IMR-90 (cell line): ENCODE data around the gene ISCA2. TPM values are rescaled to one million over a fixed set of nuclear protein-coding genes. Genes with fewer than 3 reads are reported as not detected.

Source experiments
- ATAC-seq: fragments of 200-7000 bp; cut with Tn5 transposase; 2 replicates; pipeline ENCODE4 v1.9.1; 2020; ENCODE audit warnings: low read depth, mild to moderate bottlenecking, moderate library complexity
- Bru-seq: library from RNA; stranded (reverse); fragments of 400-500 nt; gene quantifications from one replicate; lab custom pipeline; 2021; lab: Mats Ljungman, UMichigan
- BruChase-seq, 2 experiments: library from RNA; stranded (reverse); fragments of 400-500 nt; gene quantifications; one replicate each; lab custom pipeline; 2021; lab: Mats Ljungman, UMichigan
- BruUV-seq: library from RNA; stranded (reverse); fragments of 400-500 nt; replicated peaks from 2 replicates; lab custom pipeline; 2021; lab: Mats Ljungman, UMichigan
- CTCF ChIA-PET: fragments of 300-600 bp; formaldehyde crosslinking; extraction: SDS; loops from one replicate; lab custom pipeline; 2021; ENCODE audit warnings: antibody characterized with exemption; lab: Yijun Ruan, JAX
- POLR2A ChIA-PET: fragments of 300-600 bp; sonication (Branson Sonifier 250); formaldehyde crosslinking; loops from one replicate; lab custom pipeline; 2022; ENCODE audit warnings: antibody characterized with exemption; ENCODE audit not compliant: unreplicated experiment; lab: Charles Lee
- DNase-seq: peaks from one replicate; pipeline ENCODE4 v3.0.0; 2013
- H2AFZ ChIP-seq: replicated peaks from 2 replicates; pipeline ENCODE3; 2013; ENCODE audit warnings: low read length, mild to moderate bottlenecking; ENCODE audit not compliant: poor library complexity
- H2AK5ac ChIP-seq: 2 replicates; pipeline ENCODE4 v1.6.1; 2013; ENCODE audit warnings: low read depth, low read length, inconsistent platforms
- H2AK9ac ChIP-seq: replicated peaks from 2 replicates; pipeline ENCODE3; 2013; ENCODE audit warnings: mild to moderate bottlenecking, low read depth, low read length, moderate library complexity; ENCODE audit not compliant: poor library complexity
- H2BK120ac ChIP-seq: 2 replicates; pipeline ENCODE4 v1.6.1; 2013; ENCODE audit warnings: low read depth, low read length, inconsistent platforms
- H2BK15ac ChIP-seq: 3 replicates; pipeline ENCODE4 v1.6.1; 2013; ENCODE audit warnings: low read depth, low read length, inconsistent platforms
- H2BK20ac ChIP-seq: 2 replicates; pipeline ENCODE4 v1.6.1; 2013; ENCODE audit warnings: low read depth, mild to moderate bottlenecking, inconsistent platforms, low read length, moderate library complexity
- H2BK5ac ChIP-seq: 2 replicates; pipeline ENCODE4 v1.6.1; 2013; ENCODE audit warnings: mild to moderate bottlenecking, low read depth, low read length, inconsistent platforms; ENCODE audit not compliant: poor library complexity, severe bottlenecking
- H3K14ac ChIP-seq: replicated peaks from 2 replicates; pipeline ENCODE4 v1.6.1; 2013; ENCODE audit warnings: low read depth, low read length, inconsistent platforms
- H3K18ac ChIP-seq: 2 replicates; pipeline ENCODE4 v1.6.1; 2013; ENCODE audit warnings: low read depth, low read length, control low read depth
- H3K23ac ChIP-seq: 2 replicates; pipeline ENCODE4 v1.6.1; 2013; ENCODE audit warnings: low read depth, low read length, inconsistent platforms
- H3K27ac ChIP-seq: 2 replicates; pipeline ENCODE4 v1.5.1; 2013; ENCODE audit warnings: mild to moderate bottlenecking, control low read depth, low read length; ENCODE audit not compliant: insufficient read depth
- H3K27me3 ChIP-seq: 2 replicates; pipeline ENCODE4 v1.6.1; 2013; ENCODE audit warnings: low read length; ENCODE audit not compliant: control insufficient read depth, insufficient read depth
- H3K36me3 ChIP-seq: 2 replicates; pipeline ENCODE4 v1.6.1; 2013; ENCODE audit warnings: low read length, mixed read lengths; ENCODE audit not compliant: control insufficient read depth, insufficient read depth
- H3K4ac ChIP-seq: 2 replicates; pipeline ENCODE4 v1.6.1; 2013; ENCODE audit warnings: low read depth, low read length, inconsistent platforms
- H3K4me1 ChIP-seq: 2 replicates; pipeline ENCODE4 v1.6.1; 2013; ENCODE audit warnings: low read length, mixed read lengths; ENCODE audit not compliant: control insufficient read depth, insufficient read depth
- H3K4me2 ChIP-seq: 2 replicates; pipeline ENCODE4 v1.6.1; 2013; ENCODE audit warnings: low read depth, mild to moderate bottlenecking, control low read depth, low read length, moderate library complexity
- H3K4me3 ChIP-seq: 2 replicates; pipeline ENCODE4 v1.5.1; 2013; ENCODE audit warnings: low read depth, mild to moderate bottlenecking, control low read depth, low read length, moderate library complexity; ENCODE audit not compliant: insufficient read depth
- H3K56ac ChIP-seq: 2 replicates; pipeline ENCODE4 v1.6.1; 2013; ENCODE audit warnings: low read length, inconsistent platforms; ENCODE audit not compliant: insufficient read depth; ENCODE audit errors: extremely low read depth
- H3K79me1 ChIP-seq, 2 experiments: 2 replicates each; pipeline ENCODE4 v1.6.1; 2013; ENCODE audit warnings: low read length in 2 of 2, inconsistent platforms in 1 of 2, low read depth in 1 of 2
- H3K9ac ChIP-seq: 2 replicates; pipeline ENCODE4 v1.6.1; 2013; ENCODE audit warnings: low read depth, low read length, control low read depth
- H3K9me1 ChIP-seq: 2 replicates; pipeline ENCODE4 v1.6.1; 2013; ENCODE audit warnings: low read length, inconsistent platforms; ENCODE audit not compliant: insufficient read depth
- H3K9me3 ChIP-seq: 2 replicates; pipeline ENCODE4 v1.6.1; 2013; ENCODE audit warnings: low read length; ENCODE audit not compliant: control insufficient read depth, insufficient read depth
- H4K20me1 ChIP-seq: 2 replicates; pipeline ENCODE4 v1.6.1; 2013; ENCODE audit warnings: low read length, inconsistent platforms; ENCODE audit not compliant: insufficient read depth
- H4K5ac ChIP-seq: 2 replicates; pipeline ENCODE4 v1.6.1; 2013; ENCODE audit warnings: mild to moderate bottlenecking, low read depth, low read length, control low read depth
- H4K8ac ChIP-seq, 2 experiments: 2 replicates each; pipeline ENCODE4 v1.6.1; 2013; ENCODE audit warnings: low read depth in 2 of 2, low read length in 2 of 2, control low read depth in 1 of 2, inconsistent platforms in 1 of 2
- H4K91ac ChIP-seq: 2 replicates; pipeline ENCODE4 v1.6.1; 2013; ENCODE audit warnings: low read depth, low read length, inconsistent platforms; ENCODE audit not compliant: insufficient read depth
- BHLHE40 ChIP-seq: fragments of 150-350 bp; IDR thresholded peaks from 2 replicates; pipeline ENCODE4 v1.6.1; 2016; ENCODE audit warnings: mild to moderate bottlenecking, low read depth, low read length
- MAZ ChIP-seq: IDR thresholded peaks from 2 replicates; pipeline ENCODE4 v1.6.1; 2012; ENCODE audit warnings: low read depth, mild to moderate bottlenecking, low read length, improper control_type of control experiment, moderate library complexity, borderline replicate concordance
- NFE2L2 ChIP-seq: fragments of 150-350 bp; IDR thresholded peaks from 2 replicates; pipeline ENCODE4 v1.6.1; 2016; ENCODE audit warnings: low read depth, mild to moderate bottlenecking, low read length
- POLR2A ChIP-seq: IDR thresholded peaks from 2 replicates; pipeline ENCODE4 v1.6.1; 2012; ENCODE audit warnings: mild to moderate bottlenecking, low read depth, low read length
- RFX5 ChIP-seq: IDR thresholded peaks from 2 replicates; pipeline ENCODE4 v1.8.0; 2012; ENCODE audit warnings: low read depth, mild to moderate bottlenecking, low read length, moderate library complexity
- WGBS, 2 experiments: methylation state at CpG; one replicate each; pipeline versions ENCODE4 v1.1.5 to v1.1.7; 2013; ENCODE audit warnings: missing lambda C conversion rate in 2 of 2; ENCODE audit not compliant: insufficient read length in 1 of 2; ENCODE audit errors: extremely low coverage in 2 of 2; 5-methylcytosine and 5-hydroxymethylcytosine counted together
- dilution Hi-C: fragments of 300-500 bp; cut with HindIII; formaldehyde crosslinking; loops from one replicate; pipeline ENCODE4 v1.14.3; 2018; ENCODE audit warnings: low sequenced_read_pairs; ENCODE audit not compliant: unreplicated experiment
- in situ Hi-C: fragments of 300-500 bp; cut with MboI; formaldehyde crosslinking; loops from 3 replicates; pipeline ENCODE4 v1.14.3; 2019; ENCODE audit warnings: low sequenced_read_pairs, inconsistent platforms, mixed read lengths
- intact Hi-C: fragments of 100-400 bp; cut with micrococcal nuclease; formaldehyde crosslinking; loops from 2 replicates; pipeline ENCODE4 v1.10.0; 2022
- long read RNA-seq: library from polyadenylated mRNA; unstranded; transcript quantifications from one replicate; pipeline ENCODE4 v2.0.0, GENCODE V29; 2021; ENCODE audit not compliant: unreplicated experiment
- polyA plus RNA-seq, 3 experiments: library from polyadenylated mRNA; depleted of rRNA; stranded (reverse); fragments of >200 nt; gene quantifications; 2 replicates each; pipeline ENCODE4 v1.2.3, GENCODE V29; 2012; ENCODE audit warnings: low replicate concordance in 1 of 3
- total RNA-seq: library from RNA; depleted of rRNA; stranded (reverse); fragments of >200 nt; gene quantifications from 2 replicates; pipeline ENCODE4 v1.2.3, GENCODE V29; 2012; rRNA removed

Gene ISCA2
- total RNA-seq, result 5.4 and 9.2 TPM in 2 replicates
- polyA plus RNA-seq (2012; rRNA removed), result 25.7 and 25.8 TPM in 2 replicates
- polyA plus RNA-seq (2012; cell fraction: cytosol; rRNA removed), result 2.7 and 5.1 TPM in 2 replicates
- 1.3 and 5.5 TPM in 2 replicates for polyA plus RNA-seq (2012; cell fraction: nucleus; rRNA removed; ENCODE audit: low replicate concordance)
- percentile 59 among the genes with signal in this experiment for Bru-seq, nascent RNA
- percentile 51 among the genes with signal in this experiment for BruChase-seq, experiment 1, labeled RNA remaining after a 6-hour chase
- BruChase-seq, experiment 2, labeled RNA remaining after a 2-hour chase, result percentile 48 among the genes with signal in this experiment
- long read RNA-seq, transcript ISCA2-204 (4 exons, 2,626 nt), result major isoform, 28 of 35 reads
- long read RNA-seq, partial matches to known transcripts, result 1 of 35 reads
- long read RNA-seq, other reads (novel, unspliced or antisense), result 6 of 35 reads

GRCh38 chr14:74493343-74494261 lies at the start of gene ISCA2:
ISCA2 (plus strand) TSS chr14:74493765; CDS start chr14:74493775, 10 bp downstream.
- peak within 1 kb of the TSS; percentile 53 to 83 for H4K8ac ChIP-seq
- intact Hi-C loops (no loop called here), dilution Hi-C loops (no loop called here), in situ Hi-C loops (no loop called here)
- no peaks in the 10 kb centered on the region for H3K9me3 ChIP-seq
- H4K20me1 ChIP-seq, result peaks cover 3% of the 10 kb centered on the region; the same call in 1 of the 2 replicates
- peak; percentile 99 for DNase-seq
- no TSS peak for BruUV-seq
- peak within 1 kb of the TSS; percentile 84 for H3K4ac ChIP-seq
- peak within 1 kb of the TSS; percentile 89 for H3K23ac ChIP-seq
- peak within 1 kb of the TSS; percentile 91 for H3K14ac ChIP-seq
- peaks cover 2% of the 10 kb centered on the region; the same call in 1 of the 2 replicates for H3K36me3 ChIP-seq
- H2AK9ac ChIP-seq, result peak within 1 kb of the TSS; percentile 89
- peak within 1 kb of the TSS; percentile 44 for H2AK5ac ChIP-seq
- H2BK120ac ChIP-seq, result no peak within 1 kb of the TSS; the same call in 1 of the 2 replicates
- H3K4me1 ChIP-seq, result peaks cover 7% of the 10 kb centered on the region
- no peak within 1 kb of the TSS for H2BK15ac ChIP-seq
- no peak within 1 kb of the TSS for H2BK20ac ChIP-seq
- ATAC-seq, result peak; percentile 93
- H2AFZ ChIP-seq, result peak within 1 kb of the TSS; percentile 94
- H3K27ac ChIP-seq, result peak within 1 kb of the TSS; percentile 72
- CTCF ChIA-PET, result interaction anchor here (1.1 kb wide), 1 partner anchor 8 kb away, joined by 4 read pairs; no protein-coding TSS in a partner anchor
- no peaks in the 10 kb centered on the region for H3K27me3 ChIP-seq
- H3K79me1 ChIP-seq, result peaks cover 34 to 47% of the 10 kb centered on the region in 2 experiments
- peak within 1 kb of the TSS; percentile 32; the same call in 1 of the 2 replicates for H4K5ac ChIP-seq
- H3K9ac ChIP-seq, result peak within 1 kb of the TSS; percentile 80
- peak within 1 kb of the TSS; percentile 85 for H4K91ac ChIP-seq
- peak within 1 kb of the TSS; percentile 16; the same call in 1 of the 2 replicates for H3K18ac ChIP-seq
- peak within 1 kb of the TSS; percentile 93 for H3K4me3 ChIP-seq
- peak within 1 kb of the TSS; percentile 21 for H2BK5ac ChIP-seq
- peak within 1 kb of the TSS; percentile 98 for H3K4me2 ChIP-seq
- POLR2A ChIA-PET, result no interaction called here
- TF ChIP-seq NFE2L2, result no peak
- TF ChIP-seq MAZ, result peak; percentile 71; the same call in 1 of the 2 replicates
- peak; percentile 63; the same call in 1 of the 2 replicates for TF ChIP-seq POLR2A
- no peak; the same call in 1 of the 2 replicates for TF ChIP-seq RFX5
- TF ChIP-seq BHLHE40, result peak; percentile 85
- 1% methylated on average over 17 of the region's 73 CpGs; no CpG with 5 or more reads in 1 of the 2 experiments for WGBS, 2 experiments
- H3K56ac ChIP-seq, result peak within 1 kb of the TSS; percentile 73; the same call in 1 of the 2 replicates
- H3K9me1 ChIP-seq, result peaks cover 7% of the 10 kb centered on the region; the same call in 1 of the 2 replicates
